ENCODE data around the gene NFATC3.

Gene NFATC3

DNA sequence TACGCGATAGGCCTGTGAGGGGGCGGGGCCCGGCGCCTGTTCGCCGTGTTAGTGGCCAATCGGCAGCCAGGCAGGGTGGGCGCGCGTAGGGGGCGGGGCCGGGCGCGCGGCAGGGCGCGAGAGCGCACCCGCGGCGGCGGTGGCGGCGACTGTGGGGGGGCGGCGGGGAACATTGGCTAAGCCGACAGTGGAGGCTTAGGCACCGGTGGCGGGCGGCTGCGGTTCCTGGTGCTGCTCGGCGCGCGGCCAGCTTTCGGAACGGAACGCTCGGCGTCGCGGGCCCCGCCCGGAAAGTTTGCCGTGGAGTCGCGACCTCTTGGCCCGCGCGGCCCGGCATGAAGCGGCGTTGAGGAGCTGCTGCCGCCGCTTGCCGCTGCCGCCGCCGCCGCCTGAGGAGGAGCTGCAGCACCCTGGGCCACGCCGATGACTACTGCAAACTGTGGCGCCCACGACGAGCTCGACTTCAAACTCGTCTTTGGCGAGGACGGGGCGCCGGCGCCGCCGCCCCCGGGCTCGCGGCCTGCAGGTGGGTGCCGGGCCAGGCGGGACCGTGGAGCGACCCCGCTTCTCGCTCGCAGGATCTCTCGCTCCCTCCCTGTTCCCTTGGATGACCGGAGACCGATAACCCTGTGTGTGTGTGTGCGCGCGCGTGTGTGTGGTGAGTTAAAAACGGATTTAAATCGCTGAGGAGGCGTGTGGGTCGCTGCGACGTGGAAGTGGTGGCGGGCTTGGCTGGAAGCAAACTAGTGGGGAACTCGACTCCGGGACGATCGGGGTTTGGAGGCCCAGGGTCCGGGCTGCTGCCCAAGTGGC, at the start of gene NFATC3:
Gene NFATC3, plus strand, starts transcription at position 112 of the 813 bp plus-strand sequence. Its CDS starts 312 bp downstream, at position 424.
- Mint-ChIP-seq H3K27me3 (ENCODE audit: low read depth) (no peaks in the 10 kb centered on the region), H3K4me1 (peaks cover 50% of the 10 kb centered on the region), H3K4me3 (peak within 1 kb of the TSS; percentile 95 to 100 (median 98)), H3K27ac (peak within 1 kb of the TSS; percentile 83 to 100 (median 99)), H3K36me3 (ENCODE audit: low read depth) (no peaks in the 10 kb centered on the region), H3K9me3 (no peaks in the 10 kb centered on the region)
- TF ChIP-seq CTCF (IDR thresholded peaks at IDR 0.05; ENCODE audit: unreplicated experiment in 3 of 3) = no peak

- TF ChIP-seq CTCF (IDR thresholded peaks at IDR 0.05; ENCODE audit: unreplicated experiment in 3 of 3) = no peak
- no peaks in the 10 kb centered on the region for H3K27me3 Mint-ChIP-seq (ENCODE audit: low read depth)
- H3K27ac Mint-ChIP-seq = no peak overlapping the region
- no peaks in the 10 kb centered on the region for H3K9me3 Mint-ChIP-seq
- no peaks in the 10 kb centered on the region for H3K4me1 Mint-ChIP-seq
- H3K36me3 Mint-ChIP-seq (ENCODE audit: low read depth) = peaks cover 20% of the 10 kb centered on the region
- no peak overlapping the region for H3K4me3 Mint-ChIP-seq
These were observed 47.2 kb upstream of the NFATC3 start for GRCh38 chr16:68037841-68038597.

DNA sequence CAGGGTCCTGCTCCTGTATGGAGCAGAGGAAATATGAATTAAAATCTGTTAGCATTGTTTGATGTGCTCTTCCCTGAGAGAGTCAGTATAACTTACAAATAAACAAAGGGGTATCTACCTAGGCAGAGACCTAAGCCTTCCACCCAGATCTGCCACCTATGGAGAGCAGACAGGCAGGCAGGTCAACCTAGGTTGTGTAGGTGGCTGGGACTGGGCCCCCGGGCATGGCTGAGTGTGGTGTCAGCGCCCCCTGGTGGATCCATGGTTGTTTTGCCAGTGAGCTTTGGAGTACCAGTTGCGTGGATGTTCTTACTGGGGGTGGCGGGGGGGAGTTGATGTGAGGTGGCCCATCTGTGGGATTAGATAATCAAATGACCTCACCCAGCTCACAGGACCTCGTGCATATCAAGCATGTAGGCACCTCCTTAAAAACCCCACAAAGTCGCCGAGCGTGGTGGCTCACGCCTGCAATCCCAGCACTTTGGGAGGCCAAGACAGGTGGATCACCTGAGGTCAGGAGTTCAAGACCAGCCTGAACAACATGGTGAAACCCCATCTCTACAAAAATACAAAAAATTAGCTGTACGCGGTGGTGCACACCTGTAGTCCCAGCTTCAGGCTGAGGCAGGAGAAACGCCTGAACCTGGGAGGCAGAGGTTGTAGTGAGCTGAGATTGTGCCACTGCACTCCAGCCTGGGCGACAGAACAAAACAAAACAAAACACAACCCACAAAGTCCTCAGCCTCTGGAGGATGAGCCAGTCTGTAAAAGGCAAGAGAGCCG, 44.5 kb upstream of the NFATC3 start:
- H3K4me3 Mint-ChIP-seq = no peak overlapping the region
- H3K27ac Mint-ChIP-seq = peak overlapping the region in 1 of 3 experiments; percentile 35
- H3K27me3 Mint-ChIP-seq (ENCODE audit: low read depth) = no peaks in the 10 kb centered on the region
- TF ChIP-seq CTCF (IDR thresholded peaks at IDR 0.05; ENCODE audit: unreplicated experiment in 3 of 3) = peak; percentile 71 to 75 (median 74)
- H3K36me3 Mint-ChIP-seq (ENCODE audit: low read depth) = peaks cover 20% of the 10 kb centered on the region
- H3K4me1 Mint-ChIP-seq = no peaks in the 10 kb centered on the region
- no peaks in the 10 kb centered on the region for H3K9me3 Mint-ChIP-seq

DNA sequence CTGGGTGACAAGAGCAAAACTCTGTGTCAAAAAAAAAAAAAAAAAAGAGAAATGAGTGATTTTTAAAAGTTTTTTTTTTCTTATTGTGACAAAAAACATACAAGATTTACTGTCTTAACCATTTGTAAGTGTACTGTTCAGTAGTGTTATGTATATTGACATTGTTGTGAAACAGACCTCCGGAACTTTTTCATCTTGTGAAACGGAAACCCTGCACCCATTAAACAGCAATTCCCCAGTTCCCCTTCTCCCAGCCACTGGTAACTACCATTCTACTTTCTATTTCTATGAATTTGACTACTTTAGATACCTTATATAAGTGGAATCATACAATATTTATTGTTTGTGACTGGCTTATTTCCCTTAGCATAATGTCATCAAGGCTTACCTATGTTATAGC, 43.4 kb upstream of the NFATC3 start:
- no peak overlapping the region for H3K4me3 Mint-ChIP-seq
- H3K27ac Mint-ChIP-seq = no peak overlapping the region
- peaks cover 24% of the 10 kb centered on the region for H3K36me3 Mint-ChIP-seq (ENCODE audit: low read depth)
- no peaks in the 10 kb centered on the region for H3K27me3 Mint-ChIP-seq (ENCODE audit: low read depth)
- no peaks in the 10 kb centered on the region for H3K9me3 Mint-ChIP-seq
- no peak for TF ChIP-seq CTCF (IDR thresholded peaks at IDR 0.05; ENCODE audit: unreplicated experiment in 3 of 3)
- no peaks in the 10 kb centered on the region for H3K4me1 Mint-ChIP-seq

GRCh38 chr16:68046106-68046505, 39.1 kb upstream of the NFATC3 start:
- H3K36me3 Mint-ChIP-seq (ENCODE audit: low read depth) = peaks cover 31% of the 10 kb centered on the region
- no peaks in the 10 kb centered on the region for H3K9me3 Mint-ChIP-seq
- no peak for TF ChIP-seq CTCF (IDR thresholded peaks at IDR 0.05; ENCODE audit: unreplicated experiment in 3 of 3)
- no peaks in the 10 kb centered on the region for H3K4me1 Mint-ChIP-seq
- H3K4me3 Mint-ChIP-seq = no peak overlapping the region
- H3K27ac Mint-ChIP-seq = no peak overlapping the region
- H3K27me3 Mint-ChIP-seq (ENCODE audit: low read depth) = no peaks in the 10 kb centered on the region
